RWPE2 (cell line): ENCODE data around the gene COX19.

ENCODE experiments used
- ATAC-seq: fragments of 200-7000 bp; cut with Tn5 transposase; 3 replicates; pipeline ENCODE4 v1.9.1; 2021; ENCODE audit warnings: low read depth
- DNase-seq: peaks from one replicate; pipeline ENCODE4 v3.0.0-alpha.2; 2020; ENCODE audit warnings: low spot score
- H3K27ac ChIP-seq: fragments of 450-650 bp; 2 replicates; pipeline ENCODE4 v1.5.1; 2017; ENCODE audit warnings: mild to moderate bottlenecking; ENCODE audit not compliant: poor library complexity, severe bottlenecking
- H3K27me3 ChIP-seq: fragments of 250-450 bp; sonication (Bioruptor Pico); 2 replicates; pipeline ENCODE4 v1.5.1; 2021; ENCODE audit warnings: mild to moderate bottlenecking, moderate library complexity; ENCODE audit not compliant: insufficient read depth, poor library complexity, severe bottlenecking
- H3K36me3 ChIP-seq: fragments of 250-450 bp; sonication (Bioruptor Pico); 2 replicates; pipeline ENCODE4 v1.5.1; 2020; ENCODE audit warnings: low read depth, mild to moderate bottlenecking, moderate library complexity
- H3K4me1 ChIP-seq: fragments of 250-450 bp; sonication (Bioruptor Pico); 2 replicates; pipeline ENCODE4 v1.5.1; 2021; ENCODE audit warnings: mild to moderate bottlenecking, moderate library complexity; ENCODE audit not compliant: insufficient read depth, poor library complexity, severe bottlenecking
- H3K4me3 ChIP-seq: fragments of 250-450 bp; sonication (Bioruptor Pico); 2 replicates; pipeline ENCODE4 v1.5.1; 2021; ENCODE audit warnings: mild to moderate bottlenecking, moderate library complexity; ENCODE audit not compliant: severe bottlenecking
- H3K9me3 ChIP-seq: fragments of 250-450 bp; sonication (Bioruptor Pico); 2 replicates; pipeline ENCODE4 v1.5.1; 2021; ENCODE audit warnings: mild to moderate bottlenecking, moderate library complexity; ENCODE audit not compliant: severe bottlenecking
- TF ChIP-seq, protein P1 (sequence below): fragments of 450-650 bp; IDR thresholded peaks from one replicate; pipeline ENCODE4 v1.5.1; 2017; ENCODE audit warnings: mild to moderate bottlenecking, moderate library complexity; ENCODE audit not compliant: poor library complexity, severe bottlenecking

COX19 gene

DNA sequence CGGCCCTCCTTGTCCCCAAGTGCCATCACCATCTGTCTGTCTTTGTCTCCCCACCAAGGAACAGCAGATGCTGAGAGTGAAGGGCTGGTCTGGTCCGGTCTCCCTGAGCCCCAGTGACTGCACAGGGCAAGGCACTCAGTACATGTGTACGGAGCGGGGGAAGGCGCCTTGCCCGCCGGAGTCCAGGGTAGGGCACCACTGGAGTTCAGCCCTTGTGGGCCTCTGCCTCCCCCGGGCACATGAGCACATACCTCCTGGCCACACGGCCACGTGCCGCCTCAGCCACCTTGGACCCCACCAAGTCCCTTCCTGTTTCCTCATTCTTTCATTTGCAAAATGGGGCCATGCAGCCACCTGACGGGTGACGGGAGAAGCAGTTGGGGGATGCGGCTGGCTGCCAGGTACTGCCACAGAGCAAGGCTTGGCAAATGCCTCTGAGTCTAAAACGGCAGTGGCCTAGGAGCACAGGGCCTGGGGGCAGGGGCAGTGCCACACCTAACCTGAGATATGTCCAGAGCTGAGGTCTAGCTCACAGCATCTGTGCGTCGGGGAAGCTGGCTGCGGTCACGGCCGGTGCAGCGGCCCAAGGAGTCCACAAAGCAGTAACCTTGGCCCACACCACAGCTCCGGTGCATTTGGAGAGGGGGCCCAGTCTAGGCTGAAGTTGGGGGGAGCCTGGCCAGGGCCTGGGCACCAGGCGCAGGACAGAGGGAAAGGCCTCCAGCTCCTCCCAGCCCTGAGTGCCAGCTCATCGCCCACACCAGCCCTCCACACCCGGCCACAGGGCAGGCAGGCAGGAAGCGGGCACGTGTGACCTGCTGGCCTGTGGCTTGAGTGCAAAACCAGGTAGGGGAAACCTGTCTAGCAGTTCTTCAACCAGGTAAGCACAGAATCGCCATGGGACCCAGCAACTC, 26.1 kb downstream of the COX19 start:
- Histone ChIP-seq H3K4me1 (peaks cover 34% of the 10 kb centered on the region), H3K9me3 (no peaks in the 10 kb centered on the region), H3K27me3 (no peaks in the 10 kb centered on the region), H3K4me3 (no peak overlapping the region), H3K36me3 (peaks cover 5% of the 10 kb centered on the region; the same call in 1 of the 2 replicates), H3K27ac (peak overlapping the region; percentile 35)
- DNase-seq (peak; percentile 59), ATAC-seq (no peak)
- TF ChIP-seq, protein P1, sequence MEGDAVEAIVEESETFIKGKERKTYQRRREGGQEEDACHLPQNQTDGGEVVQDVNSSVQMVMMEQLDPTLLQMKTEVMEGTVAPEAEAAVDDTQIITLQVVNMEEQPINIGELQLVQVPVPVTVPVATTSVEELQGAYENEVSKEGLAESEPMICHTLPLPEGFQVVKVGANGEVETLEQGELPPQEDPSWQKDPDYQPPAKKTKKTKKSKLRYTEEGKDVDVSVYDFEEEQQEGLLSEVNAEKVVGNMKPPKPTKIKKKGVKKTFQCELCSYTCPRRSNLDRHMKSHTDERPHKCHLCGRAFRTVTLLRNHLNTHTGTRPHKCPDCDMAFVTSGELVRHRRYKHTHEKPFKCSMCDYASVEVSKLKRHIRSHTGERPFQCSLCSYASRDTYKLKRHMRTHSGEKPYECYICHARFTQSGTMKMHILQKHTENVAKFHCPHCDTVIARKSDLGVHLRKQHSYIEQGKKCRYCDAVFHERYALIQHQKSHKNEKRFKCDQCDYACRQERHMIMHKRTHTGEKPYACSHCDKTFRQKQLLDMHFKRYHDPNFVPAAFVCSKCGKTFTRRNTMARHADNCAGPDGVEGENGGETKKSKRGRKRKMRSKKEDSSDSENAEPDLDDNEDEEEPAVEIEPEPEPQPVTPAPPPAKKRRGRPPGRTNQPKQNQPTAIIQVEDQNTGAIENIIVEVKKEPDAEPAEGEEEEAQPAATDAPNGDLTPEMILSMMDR = no peak

DNA sequence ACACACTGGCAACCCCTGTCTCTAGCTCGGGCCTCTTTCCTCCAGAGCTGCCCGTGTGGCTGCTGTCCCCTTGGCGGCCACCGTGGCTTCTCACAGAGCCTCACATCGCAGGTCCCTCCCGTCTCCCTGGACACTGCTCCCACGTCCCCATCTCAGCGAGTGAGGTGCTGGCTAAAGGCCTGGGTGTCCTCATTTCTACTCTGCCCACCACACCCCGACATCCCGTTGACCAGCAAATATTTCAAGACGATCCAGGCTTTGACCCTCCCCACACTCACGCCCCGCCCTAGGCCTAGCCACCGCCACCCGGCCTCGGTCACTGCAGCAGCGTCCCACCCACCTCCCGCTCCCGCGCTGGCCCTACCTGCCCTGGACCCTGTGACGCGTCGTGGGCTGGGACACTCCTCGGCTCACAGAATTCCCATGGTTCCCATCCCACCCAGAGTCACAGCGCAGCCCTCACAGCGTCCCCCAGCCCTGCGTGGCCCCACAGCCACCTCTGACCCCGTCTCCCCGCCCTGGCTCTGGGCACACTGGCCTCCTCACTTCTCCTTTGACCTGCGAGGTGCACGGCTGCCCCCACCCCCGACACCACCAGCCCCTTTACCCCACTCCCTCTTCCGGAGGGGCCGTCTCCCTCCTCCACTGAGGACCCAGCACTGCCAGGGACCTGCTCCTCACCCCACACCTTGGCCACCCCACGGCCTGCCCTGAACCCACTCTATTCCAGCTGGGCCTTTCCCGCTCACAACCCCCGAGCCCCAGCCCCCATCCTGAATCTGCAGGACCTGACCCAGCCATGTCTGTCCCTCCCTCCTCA, 27.7 kb downstream of the COX19 start:
- Histone ChIP-seq H3K36me3 (peaks cover 5% of the 10 kb centered on the region; the same call in 1 of the 2 replicates), H3K27me3 (no peaks in the 10 kb centered on the region), H3K27ac (peak overlapping the region; percentile 94), H3K4me3 (no peak overlapping the region), H3K9me3 (no peaks in the 10 kb centered on the region), H3K4me1 (peaks cover 35% of the 10 kb centered on the region)
- DNase-seq = peak; percentile 57
- TF ChIP-seq, protein P1 = no peak
- no peak for ATAC-seq

DNA sequence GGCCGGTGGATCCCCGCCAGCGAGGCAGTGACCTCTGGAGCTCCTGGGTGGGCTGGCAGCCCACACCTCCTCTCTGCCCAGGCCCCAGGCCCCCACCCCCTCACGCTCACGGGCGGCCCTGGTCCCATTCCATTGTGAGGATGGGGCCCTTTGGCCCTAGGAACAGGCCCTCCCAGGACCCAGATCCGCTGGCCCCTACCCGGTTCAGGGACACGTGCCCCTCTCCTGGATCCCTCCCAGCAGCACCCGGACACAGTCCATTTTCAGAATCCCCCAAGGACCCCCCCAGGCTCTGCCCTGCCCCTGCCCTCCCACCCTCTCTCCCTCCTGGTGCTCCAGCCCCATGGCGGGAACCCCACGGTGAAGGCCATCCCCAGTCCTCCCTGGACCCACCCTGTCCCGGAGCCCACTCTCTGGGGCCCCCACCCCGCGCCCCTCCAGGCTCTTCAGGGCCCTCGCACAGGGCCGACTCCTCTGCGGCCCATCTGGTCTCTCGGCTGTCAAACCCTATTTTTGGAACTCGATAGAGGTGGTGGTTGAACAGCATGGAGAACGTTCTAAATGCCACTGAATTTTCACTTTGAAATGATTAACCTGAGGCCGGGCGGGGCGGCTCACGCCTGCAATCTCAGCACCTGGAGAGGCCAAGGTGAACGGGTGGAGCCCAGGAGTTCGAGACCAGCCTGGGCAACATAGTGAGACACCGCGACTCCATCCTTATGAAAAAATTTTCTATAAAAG, 28.9 kb downstream of the COX19 start:
- Histone ChIP-seq H3K27me3 (no peaks in the 10 kb centered on the region), H3K4me1 (peaks cover 35% of the 10 kb centered on the region), H3K9me3 (no peaks in the 10 kb centered on the region), H3K4me3 (no peak overlapping the region), H3K36me3 (peaks cover 5% of the 10 kb centered on the region; the same call in 1 of the 2 replicates), H3K27ac (peak overlapping the region; percentile 94)
- peak; percentile 46 for DNase-seq
- TF ChIP-seq, protein P1 = no peak
- ATAC-seq = no peak

DNA sequence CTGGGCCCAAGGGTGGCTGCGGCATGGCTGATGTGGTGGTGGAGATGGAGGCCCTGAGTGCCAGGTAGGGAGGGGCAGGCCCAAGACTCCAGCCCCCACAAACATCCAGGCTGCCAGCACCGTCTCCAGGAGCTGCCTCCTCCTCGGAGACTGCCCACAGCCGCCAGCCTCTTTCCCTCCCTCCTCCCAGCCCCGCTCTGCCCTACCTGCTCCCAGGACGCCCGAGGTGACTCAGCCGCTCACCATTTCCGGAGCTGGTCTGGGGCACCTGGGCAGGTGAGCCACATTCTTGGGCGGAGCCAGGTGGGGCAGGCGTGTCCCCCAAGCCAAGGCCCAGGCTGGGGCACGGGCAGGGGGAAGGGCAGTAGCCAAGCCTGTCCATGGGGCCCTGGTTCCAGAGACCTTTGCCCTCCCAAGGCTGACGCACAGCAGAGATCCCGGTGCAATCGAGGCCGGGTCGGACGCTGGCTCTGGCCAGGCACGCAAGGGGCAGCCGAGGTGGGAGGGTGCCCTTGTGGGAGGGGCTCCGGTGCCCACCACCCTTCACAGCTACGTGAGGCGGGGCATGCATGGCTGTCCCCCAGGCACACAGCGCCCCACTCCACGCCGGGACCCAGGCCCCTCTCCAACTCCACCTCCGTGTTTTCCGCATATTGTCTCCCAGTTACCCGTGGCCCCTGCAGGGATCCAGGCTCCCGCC, 29.6 kb downstream of the COX19 start:
- peaks cover 3% of the 10 kb centered on the region for H3K9me3 ChIP-seq

More for the DNA sequence above, 29.6 kb downstream of the COX19 start:
- Histone ChIP-seq H3K27ac (peak overlapping the region; percentile 94), H3K4me3 (peak overlapping the region; percentile 9), H3K27me3 (no peaks in the 10 kb centered on the region), H3K4me1 (peaks cover 35% of the 10 kb centered on the region), H3K36me3 (peaks cover 5% of the 10 kb centered on the region; the same call in 1 of the 2 replicates)
- TF ChIP-seq, protein P1 = no peak
- ATAC-seq (peak; percentile 98), DNase-seq (peak; percentile 100)
